ENCODE measurements around the gene RNF39.
"Not testable (repeated sequence)": the region's sequence is repeated elsewhere in the genome, so short reads cannot be mapped to it uniquely, and the experiment has no call there.

The RNF39 gene

GRCh38 chr6:30062471-30063178 lies 12.9 kb downstream of the RNF39 start:
- DNase-seq (ENCODE audit: low spot score), result peak; percentile 68

GRCh38 chr6:30061858-30062458 lies 13.6 kb downstream of the RNF39 start:
- peak; percentile 62 for DNase-seq (ENCODE audit: low spot score)

DNA sequence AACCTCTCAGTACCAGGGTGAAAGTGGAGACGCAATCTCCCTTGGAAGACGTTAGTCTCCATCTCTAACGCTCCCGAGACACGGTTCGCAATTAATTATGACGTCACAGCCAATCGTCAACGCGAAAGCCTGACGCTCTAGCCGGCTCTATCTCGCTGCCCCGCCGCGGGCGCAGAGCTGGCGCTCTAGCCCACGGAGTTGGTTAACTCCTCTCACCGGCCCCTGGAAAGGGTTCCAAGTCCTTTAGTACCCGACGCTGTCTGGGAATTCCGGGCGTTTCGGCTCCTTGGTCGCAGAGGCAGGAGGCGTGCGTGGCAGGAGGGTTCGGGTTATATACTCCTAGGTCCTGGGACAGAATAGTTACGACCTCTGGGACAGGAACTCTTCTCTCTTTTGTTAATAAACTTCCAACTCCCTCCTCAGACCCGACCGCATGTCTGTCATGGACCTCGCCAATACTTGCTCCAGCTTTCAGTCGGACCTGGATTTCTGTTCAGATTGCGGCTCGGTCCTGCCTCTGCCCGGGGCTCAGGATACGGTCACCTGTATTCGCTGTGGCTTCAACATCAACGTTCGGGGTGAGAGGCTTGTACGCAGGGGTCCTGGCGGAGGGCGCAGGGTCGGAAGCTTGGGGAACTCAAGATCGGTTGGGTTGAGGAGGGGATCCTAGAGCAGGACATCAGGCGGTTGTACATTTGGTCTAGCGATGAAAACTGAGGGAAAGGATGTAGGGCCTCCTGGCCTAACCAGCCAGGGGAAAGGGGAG lies 14.3 kb downstream of the RNF39 start, which contains the start of gene POLR1H:
TSS of gene POLR1H (plus strand) at position 174 of the 766 bp plus-strand sequence. CDS start at position 434, 260 bp downstream.
- DNase-seq (ENCODE audit: low spot score), result peak; percentile 98

- DNase-seq (ENCODE audit: low spot score), result peak; percentile 74
These were observed 14.9 kb downstream of the RNF39 start for GRCh38 chr6:30060606-30061091.

- no peak for DNase-seq (ENCODE audit: low spot score)
These were observed 20.1 kb downstream of the RNF39 start for GRCh38 chr6:30055513-30055912.

- no peak for DNase-seq (ENCODE audit: low spot score)
These were observed 21.9 kb downstream of the RNF39 start for GRCh38 chr6:30053682-30054081.

- no peak for DNase-seq (ENCODE audit: low spot score)
These were observed 28.3 kb downstream of the RNF39 start for GRCh38 chr6:30047220-30047619.

- DNase-seq (ENCODE audit: low spot score), result peak; percentile 61
These were observed 30.9 kb downstream of the RNF39 start for GRCh38 chr6:30044630-30045029.

DNA sequence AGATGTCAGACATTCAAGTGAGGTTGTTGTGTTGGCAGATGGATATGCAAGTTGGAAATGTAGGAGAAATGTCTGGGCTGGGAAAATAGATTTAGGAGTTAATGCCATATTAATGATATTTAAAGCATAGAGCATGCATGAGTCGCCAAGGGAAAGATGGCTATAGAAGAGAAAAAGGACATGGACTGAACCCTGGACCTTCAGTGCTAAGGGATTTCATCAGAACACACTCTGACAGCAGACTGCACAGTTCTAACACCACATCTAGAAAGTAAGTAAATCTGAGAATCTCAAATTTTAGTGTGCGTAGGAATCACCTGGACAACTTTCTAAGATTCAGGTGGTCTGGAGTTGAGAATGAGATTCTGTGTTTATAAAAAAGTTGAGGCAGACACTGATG lies 31.8 kb downstream of the RNF39 start:
- DNase-seq (ENCODE audit: low spot score), result no peak

- no peak for DNase-seq (ENCODE audit: low spot score)
These were observed 32.7 kb downstream of the RNF39 start for GRCh38 chr6:30042914-30043313.

GRCh38 chr6:30042476-30042875 lies 33.1 kb downstream of the RNF39 start:
- no peak for DNase-seq (ENCODE audit: low spot score)

GRCh38 chr6:30041821-30042220 lies 33.7 kb downstream of the RNF39 start:
- DNase-seq (ENCODE audit: low spot score), result no peak

GRCh38 chr6:30041221-30041620 lies 34.3 kb downstream of the RNF39 start:
- no peak for DNase-seq (ENCODE audit: low spot score)

DNA sequence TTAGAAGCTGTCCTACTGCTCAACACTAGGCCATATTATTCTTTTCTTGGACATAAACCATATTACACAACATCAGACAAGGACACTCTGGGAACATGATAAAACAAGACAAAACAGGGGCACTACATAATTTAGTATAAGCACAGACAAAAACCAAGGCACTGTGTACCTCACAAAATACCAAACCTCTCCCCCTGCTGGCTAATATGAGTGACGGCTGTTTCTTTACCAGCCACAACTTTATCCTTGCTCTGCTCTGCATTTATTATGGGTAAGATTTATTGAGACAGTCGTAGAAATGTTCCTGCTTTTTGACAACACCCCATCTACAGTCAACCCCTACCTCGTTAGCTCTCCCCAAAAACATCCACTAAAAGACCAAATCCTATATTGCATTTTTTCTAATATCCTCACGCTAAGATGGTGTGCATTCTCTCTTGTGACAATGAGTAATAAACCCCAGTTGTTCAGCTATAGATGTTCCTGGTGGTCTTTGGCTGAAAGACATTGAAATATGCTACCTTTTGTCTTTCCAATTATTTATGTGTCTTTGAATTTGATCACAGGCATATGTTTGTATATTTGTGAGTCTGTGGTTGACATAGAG lies 38.3 kb downstream of the RNF39 start:
- DNase-seq (ENCODE audit: low spot score), result peak; percentile 56

DNA sequence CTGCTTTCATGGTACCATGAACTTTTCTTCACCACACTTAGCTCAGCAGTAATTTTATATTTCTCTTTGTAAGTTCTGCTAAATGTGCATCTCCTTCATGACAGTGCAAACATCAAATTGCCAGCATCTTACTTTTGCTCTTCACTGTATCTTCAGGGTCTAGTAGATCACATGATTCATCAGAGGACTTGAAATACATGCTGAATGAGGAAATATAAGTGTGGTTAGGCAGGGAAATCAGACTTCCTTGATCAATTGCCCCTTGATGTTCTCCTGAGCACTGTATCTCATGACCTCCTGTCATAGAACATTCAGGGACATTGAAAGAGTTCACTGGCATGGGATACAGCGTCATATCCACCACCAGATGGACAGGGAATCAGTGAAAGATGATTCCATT lies 39.8 kb downstream of the RNF39 start:
- DNase-seq (ENCODE audit: low spot score), result no peak

DNA sequence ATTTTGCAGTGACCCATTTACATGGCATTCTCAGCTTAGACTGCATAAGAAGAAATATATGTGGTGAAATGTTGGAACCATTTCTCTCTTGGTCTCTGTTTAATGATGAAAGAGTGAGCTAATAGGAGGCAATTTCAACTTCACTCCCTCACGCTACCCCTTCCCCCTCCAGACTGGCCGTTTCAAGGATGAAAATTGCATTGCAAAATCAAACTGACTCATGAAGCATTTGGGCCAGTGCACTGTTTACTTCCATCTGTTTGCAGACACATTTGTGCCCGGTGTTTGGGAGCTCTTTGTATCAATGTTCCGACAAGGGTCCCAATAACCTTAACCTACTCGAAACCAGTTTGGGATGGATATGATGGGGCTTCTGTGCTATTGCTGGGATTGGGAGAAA lies 42.1 kb downstream of the RNF39 start:
- not testable (repeated sequence) for DNase-seq (ENCODE audit: low spot score)

- no peak for DNase-seq (ENCODE audit: low spot score)
These were observed 44.2 kb downstream of the RNF39 start for GRCh38 chr6:30031381-30031780.

DNA sequence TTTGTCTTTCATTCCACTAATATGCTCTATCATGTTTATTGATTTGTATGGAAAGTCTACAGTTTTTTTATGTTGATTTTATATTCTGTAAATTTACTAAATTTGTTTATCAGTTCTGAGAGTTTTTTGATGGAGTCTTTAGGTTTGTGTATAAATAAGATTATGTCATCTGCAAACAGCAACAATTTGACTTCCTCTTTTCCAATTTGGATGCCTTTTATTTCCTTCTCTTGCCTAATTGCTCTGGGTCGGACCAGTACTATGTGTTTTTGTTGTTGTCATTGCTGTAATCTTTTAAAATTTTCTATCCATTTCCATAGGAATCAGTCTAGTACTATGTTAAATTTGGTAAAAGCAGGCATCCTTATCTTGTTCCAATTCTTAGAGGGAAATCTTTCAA lies 46.0 kb downstream of the RNF39 start:
- DNase-seq (ENCODE audit: low spot score), result no peak

- no peak for DNase-seq (ENCODE audit: low spot score)
These were observed 50.4 kb downstream of the RNF39 start for GRCh38 chr6:30025186-30025585.

- not testable (repeated sequence) for DNase-seq (ENCODE audit: low spot score)
These were observed 52.9 kb downstream of the RNF39 start for GRCh38 chr6:30022712-30023111.

GRCh38 chr6:30022189-30022588 lies 53.4 kb downstream of the RNF39 start:
- no peak for DNase-seq (ENCODE audit: low spot score)

- DNase-seq (ENCODE audit: low spot score), result no peak
These were observed 54.9 kb downstream of the RNF39 start for GRCh38 chr6:30020626-30021025.

Measured in RKO (cell line).